ENCODE measurements around the gene LMBRD2. TPM values are rescaled to one million over a fixed set of nuclear protein-coding genes. Genes with fewer than 3 reads are reported as not detected.
"Not testable (repeated sequence)": the region's sequence is repeated elsewhere in the genome, so short reads cannot be mapped to it uniquely, and the experiment has no call there.

Gene LMBRD2
- 10 to 100 TPM; 11.0 to 19.3 (median 13.1) TPM for total RNA-seq

GRCh38 chr5:36151434-36152323, at the start of gene LMBRD2, which contains the start of gene SKP2:
TSS of gene LMBRD2 (minus strand) at chr5:36151887. CDS start at chr5:36143349, 8,538 bp downstream.
TSS of gene SKP2 (plus strand) at chr5:36152111. CDS start at chr5:36152263, 152 bp downstream.
- Histone ChIP-seq H3K9me3 (no peaks in the 10 kb centered on the region), H3K36me3 (no peaks in the 10 kb centered on the region), H3K4me1 (peaks cover 0 to 13% of the 10 kb centered on the region in 2 donors), H3K27me3 (no peaks in the 10 kb centered on the region), H3K4me3 (peak within 1 kb of the TSS; percentile 77 to 98 (median 91)), H3K27ac (peak within 1 kb of the TSS; percentile 74 to 85)
- DNase-seq (ENCODE audit: low spot score in 2 of 2) = peak; percentile 95
- intact Hi-C loops (cut with DNase I; ENCODE audit: low total_unique reads) = no loop called here
- TF ChIP-seq POLR2AphosphoS5 (IDR thresholded peaks at IDR 0.05) (peak; percentile 57 to 90 (median 83)), CTCF (IDR thresholded peaks at IDR 0.05) (no peak), POLR2A (IDR thresholded peaks at IDR 0.05) (peak; percentile 25)

DNA sequence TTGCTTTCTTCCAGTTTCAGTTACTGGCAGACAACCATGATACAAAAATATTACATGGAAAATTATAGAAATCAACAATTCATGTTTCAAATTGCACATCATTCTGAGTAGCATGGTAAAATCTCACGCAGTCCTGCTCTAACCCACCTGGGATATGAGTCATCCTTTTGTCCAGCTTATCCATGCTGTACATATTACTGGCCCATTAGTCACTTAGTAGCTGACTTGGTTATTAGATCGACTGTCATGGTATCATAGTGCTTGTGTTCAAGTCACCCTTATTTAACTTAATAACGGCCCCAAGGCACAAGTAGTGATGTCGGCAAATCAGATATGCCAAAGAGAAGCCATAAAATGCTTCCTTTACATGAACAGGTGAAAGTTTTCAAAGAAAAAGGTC, 48.8 kb upstream of the LMBRD2 start:
- Histone ChIP-seq H3K27me3 (no peaks in the 10 kb centered on the region), H3K4me1 (no peaks in the 10 kb centered on the region), H3K9me3 (no peaks in the 10 kb centered on the region), H3K27ac (no peak overlapping the region), H3K36me3 (no peaks in the 10 kb centered on the region), H3K4me3 (no peak overlapping the region)
- intact Hi-C loops (cut with DNase I; ENCODE audit: low total_unique reads) = no loop called here
- TF ChIP-seq POLR2A (IDR thresholded peaks at IDR 0.05) = no peak
- no peak for DNase-seq (ENCODE audit: low spot score in 2 of 2)

DNA sequence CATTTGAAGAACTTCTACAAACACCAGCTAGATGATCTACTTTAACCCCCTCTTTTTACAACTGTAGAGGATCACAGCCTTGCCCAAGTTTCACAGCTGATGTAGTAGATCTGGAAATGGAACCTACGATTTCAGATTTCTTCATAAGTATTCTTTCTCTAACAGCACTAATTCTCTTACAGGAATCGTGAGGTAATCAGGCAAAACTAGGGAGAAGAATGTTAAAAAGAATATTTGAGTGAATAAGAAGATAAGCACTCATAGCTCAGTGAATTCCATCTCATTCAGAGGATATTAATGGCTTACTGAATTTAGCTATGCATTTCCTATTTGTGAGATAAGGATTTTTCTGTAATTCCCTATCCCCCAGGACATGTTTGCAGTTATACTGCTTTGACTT, 47.9 kb upstream of the LMBRD2 start:
- no peaks in the 10 kb centered on the region for H3K9me3 ChIP-seq
- H3K4me3 ChIP-seq = no peak overlapping the region
- no peak for DNase-seq (ENCODE audit: low spot score in 2 of 2)
- intact Hi-C loops (cut with DNase I; ENCODE audit: low total_unique reads) = no loop called here
- no peaks in the 10 kb centered on the region for H3K36me3 ChIP-seq
- H3K4me1 ChIP-seq = no peaks in the 10 kb centered on the region
- H3K27ac ChIP-seq = no peak overlapping the region
- H3K27me3 ChIP-seq = no peaks in the 10 kb centered on the region
- TF ChIP-seq CTCF (IDR thresholded peaks at IDR 0.05) = no peak
- TF ChIP-seq POLR2A (IDR thresholded peaks at IDR 0.05) = no peak
- TF ChIP-seq POLR2AphosphoS5 (IDR thresholded peaks at IDR 0.05) = no peak

DNA sequence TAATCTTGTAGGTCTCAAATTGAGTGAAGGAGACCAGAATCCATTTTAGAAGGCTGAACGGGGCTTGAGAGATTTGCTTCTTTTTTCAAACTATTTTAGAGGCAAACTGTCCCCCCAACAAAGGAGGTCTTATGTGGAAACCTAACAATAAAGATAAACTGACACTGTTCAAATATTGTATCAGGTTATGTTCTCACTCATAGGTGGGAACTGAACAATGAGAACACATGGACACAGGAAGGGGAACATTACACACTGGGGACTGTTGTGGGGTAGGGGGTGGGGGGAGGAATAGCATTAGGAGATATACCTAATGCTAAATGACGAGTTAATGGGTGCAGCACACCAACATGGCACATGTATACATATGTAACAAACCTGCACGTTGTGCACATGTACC, 47.1 kb upstream of the LMBRD2 start:
- DNase-seq (ENCODE audit: low spot score in 2 of 2); H3K36me3 ChIP-seq; H3K9me3 ChIP-seq; H3K4me3 ChIP-seq; H3K4me1 ChIP-seq; intact Hi-C loops (cut with DNase I; ENCODE audit: low total_unique reads); H3K27ac ChIP-seq; H3K27me3 ChIP-seq: not testable (repeated sequence)

GRCh38 chr5:36198281-36198680, 46.6 kb upstream of the LMBRD2 start:
- H3K36me3 ChIP-seq = no peaks in the 10 kb centered on the region
- H3K4me3 ChIP-seq = no peak overlapping the region
- no peaks in the 10 kb centered on the region for H3K9me3 ChIP-seq
- H3K4me1 ChIP-seq = no peaks in the 10 kb centered on the region
- intact Hi-C loops (cut with DNase I; ENCODE audit: low total_unique reads) = no loop called here
- no peaks in the 10 kb centered on the region for H3K27me3 ChIP-seq
- H3K27ac ChIP-seq = no peak overlapping the region
- DNase-seq (ENCODE audit: low spot score in 2 of 2) = no peak
- no peak for TF ChIP-seq CTCF (IDR thresholded peaks at IDR 0.05)
- TF ChIP-seq POLR2AphosphoS5 (IDR thresholded peaks at IDR 0.05) = no peak
- no peak for TF ChIP-seq POLR2A (IDR thresholded peaks at IDR 0.05)

- no peaks in the 10 kb centered on the region for H3K27me3 ChIP-seq
- H3K4me1 ChIP-seq = no peaks in the 10 kb centered on the region
- DNase-seq (ENCODE audit: low spot score in 2 of 2) = no peak
- no peaks in the 10 kb centered on the region for H3K36me3 ChIP-seq
- H3K27ac ChIP-seq = no peak overlapping the region
- TF ChIP-seq POLR2AphosphoS5 (IDR thresholded peaks at IDR 0.05) = no peak
- no peak for TF ChIP-seq POLR2A (IDR thresholded peaks at IDR 0.05)
- no peak for TF ChIP-seq CTCF (IDR thresholded peaks at IDR 0.05)
- no peak overlapping the region for H3K4me3 ChIP-seq
- H3K9me3 ChIP-seq = peaks cover 8 to 16% of the 10 kb centered on the region in 2 donors
- intact Hi-C loops (cut with DNase I; ENCODE audit: low total_unique reads) = no loop called here
Measured at GRCh38 chr5:36193746-36194145, 42.1 kb upstream of the LMBRD2 start.

DNA sequence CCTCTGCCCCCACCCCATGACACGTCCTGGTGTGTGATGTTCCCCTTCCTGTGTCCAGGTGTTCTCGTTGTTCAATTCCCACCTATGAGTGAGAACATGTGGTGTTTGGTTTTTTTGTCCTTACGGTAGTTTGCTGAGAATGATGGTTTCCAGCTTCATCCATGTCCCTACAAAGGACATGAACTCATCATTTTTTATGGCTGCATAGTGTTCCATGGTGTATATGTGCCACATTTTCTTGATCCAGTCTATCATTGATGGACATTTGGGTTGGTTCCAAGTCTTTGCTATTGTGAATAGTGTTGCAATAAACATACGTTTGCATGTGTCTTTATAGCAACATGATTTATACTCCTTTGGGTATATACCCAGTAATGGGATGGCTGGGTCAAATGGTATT, 32.7 kb upstream of the LMBRD2 start:
- DNase-seq (ENCODE audit: low spot score in 2 of 2); H3K4me3 ChIP-seq; H3K27ac ChIP-seq; H3K36me3 ChIP-seq; intact Hi-C loops (cut with DNase I; ENCODE audit: low total_unique reads); H3K9me3 ChIP-seq; H3K27me3 ChIP-seq; H3K4me1 ChIP-seq: not testable (repeated sequence)
